GM12892 (cell line): ENCODE results near the gene CDC42EP4.

Experiments used
- POLR2AphosphoS5 ChIP-seq: IDR thresholded peaks from 2 replicates; pipeline ENCODE4 v1.6.1; 2011; ENCODE audit warnings: low read depth, low read length, control low read depth
- TAF1 ChIP-seq: IDR thresholded peaks from 2 replicates; pipeline ENCODE4 v1.6.1; 2011; ENCODE audit warnings: low read depth, mild to moderate bottlenecking, control low read depth, low read length, borderline replicate concordance

DNA sequence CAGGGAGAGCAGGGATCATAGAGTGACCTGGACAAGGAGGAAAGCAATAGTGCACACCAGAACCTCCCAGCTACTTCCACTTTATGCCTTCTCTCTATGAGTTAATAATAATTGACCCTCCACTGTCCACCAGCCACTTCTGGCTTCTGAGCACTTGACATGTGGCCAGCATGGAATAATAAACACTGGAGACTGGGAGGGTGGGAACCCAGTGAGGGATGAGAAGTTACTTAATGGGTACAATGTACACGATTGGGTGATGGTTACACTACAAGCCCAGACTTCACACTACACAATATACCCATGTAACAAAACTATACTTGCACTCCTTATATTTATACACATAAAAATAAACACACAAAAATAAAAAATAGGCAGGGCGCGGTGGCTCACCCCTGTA, 11.4 kb downstream of the CDC42EP4 start:
- no peak for TF ChIP-seq POLR2AphosphoS5
- no peak for TF ChIP-seq TAF1
